Measurements from ENCODE around the gene BAZ2B.

Gene BAZ2B

DNA sequence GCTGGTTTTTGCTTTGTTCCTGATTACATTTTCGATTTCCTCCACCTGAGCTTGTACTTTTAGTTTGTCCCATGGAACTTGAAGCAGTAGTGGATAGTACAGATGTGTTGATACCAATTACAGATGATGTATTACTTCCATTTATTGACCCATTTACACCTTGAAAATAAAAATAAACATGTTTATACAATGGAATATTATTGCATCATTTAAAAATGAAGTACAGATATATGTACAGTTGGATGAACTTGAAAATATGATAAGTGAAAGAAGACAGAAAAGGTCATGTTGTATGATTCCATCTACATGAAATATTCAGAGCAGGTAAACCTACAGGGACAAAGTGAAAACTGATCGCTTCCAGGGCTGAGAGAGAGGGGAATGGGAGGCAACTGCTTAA lies 169.5 kb downstream of the BAZ2B start:
- H3F3A ChIP-seq (ENCODE audit: low read depth): no peaks in the 10 kb centered on the region
- no peak overlapping the region for H3K4me2 ChIP-seq (ENCODE audit: low read depth, low read length, poor library complexity, severe bottlenecking)
- H2AFZ ChIP-seq (ENCODE audit: low read length): no peak overlapping the region
- H3K9me3 ChIP-seq (ENCODE audit: insufficient read depth, low read depth, low read length): no peaks in the 10 kb centered on the region
- no peaks in the 10 kb centered on the region for H3K4me1 ChIP-seq (ENCODE audit: insufficient read depth, low read length, poor library complexity, severe bottlenecking)
- H3K9me2 ChIP-seq (replicated peaks; ENCODE audit: low read depth, low read length): no peaks in the 10 kb centered on the region
- TF ChIP-seq, protein P1, sequence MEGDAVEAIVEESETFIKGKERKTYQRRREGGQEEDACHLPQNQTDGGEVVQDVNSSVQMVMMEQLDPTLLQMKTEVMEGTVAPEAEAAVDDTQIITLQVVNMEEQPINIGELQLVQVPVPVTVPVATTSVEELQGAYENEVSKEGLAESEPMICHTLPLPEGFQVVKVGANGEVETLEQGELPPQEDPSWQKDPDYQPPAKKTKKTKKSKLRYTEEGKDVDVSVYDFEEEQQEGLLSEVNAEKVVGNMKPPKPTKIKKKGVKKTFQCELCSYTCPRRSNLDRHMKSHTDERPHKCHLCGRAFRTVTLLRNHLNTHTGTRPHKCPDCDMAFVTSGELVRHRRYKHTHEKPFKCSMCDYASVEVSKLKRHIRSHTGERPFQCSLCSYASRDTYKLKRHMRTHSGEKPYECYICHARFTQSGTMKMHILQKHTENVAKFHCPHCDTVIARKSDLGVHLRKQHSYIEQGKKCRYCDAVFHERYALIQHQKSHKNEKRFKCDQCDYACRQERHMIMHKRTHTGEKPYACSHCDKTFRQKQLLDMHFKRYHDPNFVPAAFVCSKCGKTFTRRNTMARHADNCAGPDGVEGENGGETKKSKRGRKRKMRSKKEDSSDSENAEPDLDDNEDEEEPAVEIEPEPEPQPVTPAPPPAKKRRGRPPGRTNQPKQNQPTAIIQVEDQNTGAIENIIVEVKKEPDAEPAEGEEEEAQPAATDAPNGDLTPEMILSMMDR (conservative IDR thresholded peaks at IDR 0.05; ENCODE audit: low read length): no peak
- no peak for TF ChIP-seq EZH2phosphoT487 (IDR thresholded peaks at IDR 0.05; ENCODE audit: borderline replicate concordance)
- H3K79me2 ChIP-seq (ENCODE audit: insufficient read depth, low read length): no peaks in the 10 kb centered on the region
- no peaks in the 10 kb centered on the region for H3K27me3 ChIP-seq (ENCODE audit: insufficient read depth, low read length, poor library complexity, severe bottlenecking)
- no peak overlapping the region for H3K4me3 ChIP-seq (ENCODE audit: low read length, poor library complexity, severe bottlenecking)
- no peaks in the 10 kb centered on the region for H4K20me1 ChIP-seq (ENCODE audit: insufficient read depth, low read length, poor library complexity, severe bottlenecking)
- H3K9ac ChIP-seq (ENCODE audit: low read depth, low read length, poor library complexity, severe bottlenecking): no peak overlapping the region
- H3K36me3 ChIP-seq (ENCODE audit: insufficient read depth, low read length): peaks cover 30% of the 10 kb centered on the region; the same call in 1 of the 2 replicates

DNA sequence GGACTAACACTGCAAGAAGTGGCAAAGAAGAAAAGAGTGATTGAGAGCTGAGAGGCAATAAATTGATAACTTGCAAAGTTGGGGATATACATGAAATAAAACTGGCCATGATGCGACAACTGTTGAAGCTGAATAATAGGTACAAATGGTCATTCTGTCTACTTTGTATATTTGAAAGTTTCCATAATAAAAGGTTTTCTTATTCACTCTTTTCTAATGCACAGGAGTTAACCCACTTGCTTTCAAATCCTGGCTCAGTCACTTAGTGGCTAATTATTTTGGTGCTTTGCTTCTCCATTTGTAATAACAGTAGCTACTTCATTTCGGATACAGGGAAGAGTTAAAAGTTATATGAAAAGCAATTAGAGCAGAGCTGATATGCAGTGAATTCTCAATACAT lies 170.1 kb downstream of the BAZ2B start:
- H3K9me3 ChIP-seq (ENCODE audit: insufficient read depth, low read depth, low read length): no peaks in the 10 kb centered on the region
- no peaks in the 10 kb centered on the region for H4K20me1 ChIP-seq (ENCODE audit: insufficient read depth, low read length, poor library complexity, severe bottlenecking)
- no peak overlapping the region for H3K4me3 ChIP-seq (ENCODE audit: low read length, poor library complexity, severe bottlenecking)
- H2AFZ ChIP-seq (ENCODE audit: low read length): no peak overlapping the region
- no peaks in the 10 kb centered on the region for H3K9me2 ChIP-seq (replicated peaks; ENCODE audit: low read depth, low read length)
- no peaks in the 10 kb centered on the region for H3K27me3 ChIP-seq (ENCODE audit: insufficient read depth, low read length, poor library complexity, severe bottlenecking)
- peaks cover 32% of the 10 kb centered on the region; the same call in 1 of the 2 replicates for H3K36me3 ChIP-seq (ENCODE audit: insufficient read depth, low read length)
- TF ChIP-seq, protein P1 (conservative IDR thresholded peaks at IDR 0.05; ENCODE audit: low read length): no peak
- TF ChIP-seq EZH2phosphoT487 (IDR thresholded peaks at IDR 0.05; ENCODE audit: borderline replicate concordance): no peak
- H3K9ac ChIP-seq (ENCODE audit: low read depth, low read length, poor library complexity, severe bottlenecking): no peak overlapping the region
- no peaks in the 10 kb centered on the region for H3K79me2 ChIP-seq (ENCODE audit: insufficient read depth, low read length)
- no peaks in the 10 kb centered on the region for H3F3A ChIP-seq (ENCODE audit: low read depth)
- no peaks in the 10 kb centered on the region for H3K4me1 ChIP-seq (ENCODE audit: insufficient read depth, low read length, poor library complexity, severe bottlenecking)
- no peak overlapping the region for H3K4me2 ChIP-seq (ENCODE audit: low read depth, low read length, poor library complexity, severe bottlenecking)

DNA sequence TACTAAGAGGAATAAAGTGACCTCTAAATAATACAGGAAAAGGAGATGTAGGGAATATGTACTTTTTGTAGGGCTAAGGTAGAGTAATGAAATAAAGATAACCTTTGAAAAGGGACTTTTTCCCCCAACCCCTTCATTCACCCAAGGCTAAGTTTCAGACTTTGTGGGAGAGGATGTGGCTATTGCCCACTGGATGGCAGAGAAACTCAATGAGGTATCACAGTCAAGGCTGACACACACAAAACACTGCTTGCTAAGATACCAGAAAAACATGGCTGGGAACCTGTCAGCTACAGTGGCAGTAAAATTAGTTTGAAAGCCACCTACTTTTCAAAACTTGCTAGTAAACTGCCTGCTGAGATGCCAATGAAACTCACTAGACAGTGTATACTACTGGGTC lies 171.0 kb downstream of the BAZ2B start:
- peaks cover 34% of the 10 kb centered on the region; the same call in 1 of the 2 replicates for H3K36me3 ChIP-seq (ENCODE audit: insufficient read depth, low read length)

More for the DNA sequence above, 171.0 kb downstream of the BAZ2B start:
- no peaks in the 10 kb centered on the region for H3F3A ChIP-seq (ENCODE audit: low read depth)
- H4K20me1 ChIP-seq (ENCODE audit: insufficient read depth, low read length, poor library complexity, severe bottlenecking): no peaks in the 10 kb centered on the region
- H3K9me2 ChIP-seq (replicated peaks; ENCODE audit: low read depth, low read length): no peaks in the 10 kb centered on the region
- no peaks in the 10 kb centered on the region for H3K9me3 ChIP-seq (ENCODE audit: insufficient read depth, low read depth, low read length)
- TF ChIP-seq, protein P1 (conservative IDR thresholded peaks at IDR 0.05; ENCODE audit: low read length): no peak
- no peak for TF ChIP-seq EZH2phosphoT487 (IDR thresholded peaks at IDR 0.05; ENCODE audit: borderline replicate concordance)
- no peaks in the 10 kb centered on the region for H3K4me1 ChIP-seq (ENCODE audit: insufficient read depth, low read length, poor library complexity, severe bottlenecking)
- H3K4me3 ChIP-seq (ENCODE audit: low read length, poor library complexity, severe bottlenecking): no peak overlapping the region
- no peak overlapping the region for H3K9ac ChIP-seq (ENCODE audit: low read depth, low read length, poor library complexity, severe bottlenecking)
- no peak overlapping the region for H3K4me2 ChIP-seq (ENCODE audit: low read depth, low read length, poor library complexity, severe bottlenecking)
- no peak overlapping the region for H2AFZ ChIP-seq (ENCODE audit: low read length)
- H3K27me3 ChIP-seq (ENCODE audit: insufficient read depth, low read length, poor library complexity, severe bottlenecking): no peaks in the 10 kb centered on the region
- no peaks in the 10 kb centered on the region for H3K79me2 ChIP-seq (ENCODE audit: insufficient read depth, low read length)

Data from Loucy (cell line).